HG02970 (cell line): ENCODE data around the gene CDK9.
"Not testable (repeated sequence)": the region's sequence is repeated elsewhere in the genome, so short reads cannot be mapped to it uniquely, and the experiment has no call there.

Experiments used
- ATAC-seq: cut with Tn5 transposase; IDR thresholded peaks from one replicate; pipeline ENCODE4 v1.9.1; 2021; ENCODE audit warnings: mild to moderate bottlenecking, moderate library complexity, moderate number of reproducible peaks; ENCODE audit not compliant: unreplicated experiment, low FRiP score

The CDK9 gene

GRCh38 chr9:127778280-127779135 lies 7.3 kb upstream of the CDK9 start, which contains the start of gene SH2D3C:
TSS of gene SH2D3C (minus strand) at chr9:127778666. CDS start at chr9:127778627, 39 bp downstream.
- ATAC-seq: no peak

GRCh38 chr9:127779136-127779981 lies 6.5 kb upstream of the CDK9 start:
- no peak for ATAC-seq

GRCh38 chr9:127780126-127780885 lies 5.5 kb upstream of the CDK9 start:
- no peak for ATAC-seq

GRCh38 chr9:127780909-127781308 lies 4.9 kb upstream of the CDK9 start:
- ATAC-seq: not testable (repeated sequence)

- no peak for ATAC-seq
Measured at GRCh38 chr9:127781806-127782205, 4.0 kb upstream of the CDK9 start.

GRCh38 chr9:127783111-127784008 lies 2.5 kb upstream of the CDK9 start:
- no peak for ATAC-seq

- ATAC-seq: peak; percentile 43
Measured at GRCh38 chr9:127785023-127785932, 556 bp upstream of the CDK9 start.

GRCh38 chr9:127786773-127787104 lies 905 bp downstream of the CDK9 start:
- no peak for ATAC-seq

- no peak for ATAC-seq
Measured at GRCh38 chr9:127788337-127789011, 2.6 kb downstream of the CDK9 start.

- no peak for ATAC-seq
Measured at GRCh38 chr9:127789179-127789578, 3.3 kb downstream of the CDK9 start.

GRCh38 chr9:127790094-127790855 lies 4.4 kb downstream of the CDK9 start:
- no peak for ATAC-seq

- ATAC-seq: no peak
Measured at GRCh38 chr9:127791085-127791484, 5.3 kb downstream of the CDK9 start.

GRCh38 chr9:127792417-127793031 lies 6.7 kb downstream of the CDK9 start:
- no peak for ATAC-seq

GRCh38 chr9:127793093-127793708 lies 7.4 kb downstream of the CDK9 start:
- no peak for ATAC-seq

GRCh38 chr9:127794001-127794791 lies 8.4 kb downstream of the CDK9 start:
- ATAC-seq: no peak
